ENCODE results near the gene ZNF219. TPM values are rescaled to one million over a fixed set of nuclear protein-coding genes. Genes with fewer than 3 reads are reported as not detected.

ZNF219 gene
- total RNA-seq, 4 donors from 2014 or later: 68.4 to 135 (median 94.5) TPM

DNA sequence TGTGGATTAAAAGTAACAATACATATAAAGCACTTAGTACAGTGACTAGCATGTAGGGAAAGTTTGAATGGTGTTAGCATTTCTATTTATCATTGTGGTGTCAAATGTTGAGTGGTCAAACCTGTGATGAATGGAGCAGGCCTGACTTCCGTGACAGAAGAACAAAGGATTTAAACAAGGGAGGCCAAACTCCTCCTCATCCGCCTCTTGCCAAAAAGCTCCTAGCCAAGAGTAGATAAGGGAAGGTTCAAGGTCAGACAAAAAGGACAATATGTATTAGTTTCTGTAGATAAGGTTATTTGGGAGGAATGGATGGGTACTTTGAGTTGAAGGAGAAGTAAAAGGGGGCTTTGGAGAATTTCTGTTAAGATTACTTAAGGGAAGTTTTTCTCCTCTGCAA, 49.8 kb downstream of the ZNF219 start:
- no peak overlapping the region for H3K4me3 ChIP-seq
- in situ Hi-C loops (cut with MboI; ENCODE audit: low pct_ligation_motif_present in 1 of 4, low pct_unique_long_range_greater_than_20kb in 1 of 4, low sequenced_read_pairs in 3 of 4): no loop called here
- no peaks in the 10 kb centered on the region for H3K9me3 ChIP-seq
- no peaks in the 10 kb centered on the region for H3K36me3 ChIP-seq
- DNase-seq: no peak
- 81 to 86% methylated on average over 1 to 2 of the region's 2 CpGs for WGBS, 2 donors (ENCODE audit: low coverage in 1 of 2)
- intact Hi-C loops (cut with DNase I; ENCODE audit: low total_unique reads): no loop called here
- H3K27ac ChIP-seq: no peak overlapping the region
- peaks cover under 1 to 15% (median 6%) of the 10 kb centered on the region in 4 donors for H3K4me1 ChIP-seq
- TF ChIP-seq POLR2AphosphoS5 (IDR thresholded peaks at IDR 0.05) (no peak), POLR2A (IDR thresholded peaks at IDR 0.05) (no peak), EP300 (IDR thresholded peaks at IDR 0.05; ENCODE audit: low read depth) (no peak)
- TF ChIP-seq, protein P1, sequence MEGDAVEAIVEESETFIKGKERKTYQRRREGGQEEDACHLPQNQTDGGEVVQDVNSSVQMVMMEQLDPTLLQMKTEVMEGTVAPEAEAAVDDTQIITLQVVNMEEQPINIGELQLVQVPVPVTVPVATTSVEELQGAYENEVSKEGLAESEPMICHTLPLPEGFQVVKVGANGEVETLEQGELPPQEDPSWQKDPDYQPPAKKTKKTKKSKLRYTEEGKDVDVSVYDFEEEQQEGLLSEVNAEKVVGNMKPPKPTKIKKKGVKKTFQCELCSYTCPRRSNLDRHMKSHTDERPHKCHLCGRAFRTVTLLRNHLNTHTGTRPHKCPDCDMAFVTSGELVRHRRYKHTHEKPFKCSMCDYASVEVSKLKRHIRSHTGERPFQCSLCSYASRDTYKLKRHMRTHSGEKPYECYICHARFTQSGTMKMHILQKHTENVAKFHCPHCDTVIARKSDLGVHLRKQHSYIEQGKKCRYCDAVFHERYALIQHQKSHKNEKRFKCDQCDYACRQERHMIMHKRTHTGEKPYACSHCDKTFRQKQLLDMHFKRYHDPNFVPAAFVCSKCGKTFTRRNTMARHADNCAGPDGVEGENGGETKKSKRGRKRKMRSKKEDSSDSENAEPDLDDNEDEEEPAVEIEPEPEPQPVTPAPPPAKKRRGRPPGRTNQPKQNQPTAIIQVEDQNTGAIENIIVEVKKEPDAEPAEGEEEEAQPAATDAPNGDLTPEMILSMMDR (IDR thresholded peaks at IDR 0.05): no peak
- no peaks in the 10 kb centered on the region for H3K27me3 ChIP-seq

DNA sequence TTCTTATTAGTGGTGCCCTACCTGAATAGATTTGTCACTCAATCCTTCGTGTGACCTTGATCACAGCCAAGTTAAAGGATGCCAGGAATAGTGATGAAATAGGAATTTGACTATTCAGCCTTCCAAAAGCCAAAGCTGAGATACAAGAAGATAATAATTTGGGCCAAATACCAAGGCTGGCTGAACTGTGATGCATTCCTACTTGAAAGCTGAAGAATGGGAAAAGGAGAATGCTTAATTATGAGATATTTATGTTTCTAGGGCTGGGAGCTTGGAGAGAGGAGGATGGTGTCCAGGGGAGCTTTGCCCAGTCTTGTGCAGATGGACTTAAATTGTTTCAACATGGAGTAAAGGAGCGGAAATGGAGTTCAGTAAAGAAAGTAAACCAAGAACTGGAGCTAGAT, 51.1 kb downstream of the ZNF219 start:
- no peaks in the 10 kb centered on the region for H3K36me3 ChIP-seq
- in situ Hi-C loops (cut with MboI; ENCODE audit: low pct_ligation_motif_present in 1 of 4, low pct_unique_long_range_greater_than_20kb in 1 of 4, low sequenced_read_pairs in 3 of 4): no loop called here
- WGBS, 2 donors (ENCODE audit: low coverage in 1 of 2): 57 to 79% methylated on average over 2 of the region's 2 CpGs
- no peak overlapping the region for H3K27ac ChIP-seq
- no peak for TF ChIP-seq POLR2AphosphoS5 (IDR thresholded peaks at IDR 0.05)
- TF ChIP-seq, protein P1 (IDR thresholded peaks at IDR 0.05): no peak
- no peak for TF ChIP-seq EP300 (IDR thresholded peaks at IDR 0.05; ENCODE audit: low read depth)
- TF ChIP-seq POLR2A (IDR thresholded peaks at IDR 0.05): no peak
- no peaks in the 10 kb centered on the region for H3K9me3 ChIP-seq
- no peaks in the 10 kb centered on the region for H3K27me3 ChIP-seq
- peaks cover 10 to 22% (median 12%) of the 10 kb centered on the region in 4 donors for H3K4me1 ChIP-seq
- H3K4me3 ChIP-seq: no peak overlapping the region
- intact Hi-C loops (cut with DNase I; ENCODE audit: low total_unique reads): loop anchor here (1.0 kb wide), 1 partner anchor 21 kb away; no protein-coding TSS in a partner anchor
- DNase-seq: no peak

DNA sequence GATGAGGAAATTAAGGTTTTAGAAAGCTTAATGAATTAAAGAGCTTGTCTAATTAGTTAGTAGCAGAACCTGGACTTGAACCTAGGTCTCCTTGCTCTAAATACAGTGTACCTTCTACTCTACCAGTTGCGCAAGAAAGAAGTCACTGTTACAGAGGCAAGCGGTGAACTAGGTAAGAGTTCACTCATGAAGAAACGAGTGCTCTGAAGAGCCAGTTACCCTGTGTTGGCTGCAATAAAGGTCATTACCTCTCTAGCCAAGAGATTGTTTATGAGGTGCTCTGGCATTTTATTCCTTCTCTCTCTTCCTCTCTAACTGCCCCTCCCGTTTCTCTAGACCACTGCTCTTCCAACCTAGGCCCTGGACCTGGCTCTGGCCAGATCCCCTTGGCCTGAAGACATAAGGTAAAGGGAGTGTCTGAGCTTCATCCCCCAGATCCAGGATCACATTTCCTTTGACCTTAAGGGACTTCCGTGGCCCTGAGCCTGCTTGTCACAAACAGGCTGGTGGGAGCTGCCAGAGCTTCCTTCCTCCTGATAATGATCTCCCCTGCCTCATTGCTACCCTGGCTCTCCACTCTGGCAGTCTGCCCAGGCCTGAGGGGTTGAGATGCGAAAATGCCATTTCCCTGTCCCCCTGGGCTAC, 54.4 kb downstream of the ZNF219 start:
- DNase-seq: peak; percentile 37
- 29 to 50% methylated on average over 1 to 6 of the region's 6 CpGs for WGBS, 2 donors (ENCODE audit: low coverage in 1 of 2)
- Histone ChIP-seq H3K27ac (peak overlapping the region; percentile 37 to 71 (median 56)), H3K4me1 (peaks cover 18 to 32% (median 21%) of the 10 kb centered on the region in 4 donors), H3K27me3 (no peaks in the 10 kb centered on the region), H3K36me3 (no peaks in the 10 kb centered on the region), H3K9me3 (no peaks in the 10 kb centered on the region), H3K4me3 (no peak overlapping the region)
- peak in 1 of 3 donors; percentile 40 for TF ChIP-seq POLR2AphosphoS5 (IDR thresholded peaks at IDR 0.05)
- TF ChIP-seq EP300 (IDR thresholded peaks at IDR 0.05; ENCODE audit: low read depth): no peak
- intact Hi-C loops (cut with DNase I; ENCODE audit: low total_unique reads): no loop called here
- in situ Hi-C loops (cut with MboI; ENCODE audit: low pct_ligation_motif_present in 1 of 4, low pct_unique_long_range_greater_than_20kb in 1 of 4, low sequenced_read_pairs in 3 of 4): no loop called here

DNA sequence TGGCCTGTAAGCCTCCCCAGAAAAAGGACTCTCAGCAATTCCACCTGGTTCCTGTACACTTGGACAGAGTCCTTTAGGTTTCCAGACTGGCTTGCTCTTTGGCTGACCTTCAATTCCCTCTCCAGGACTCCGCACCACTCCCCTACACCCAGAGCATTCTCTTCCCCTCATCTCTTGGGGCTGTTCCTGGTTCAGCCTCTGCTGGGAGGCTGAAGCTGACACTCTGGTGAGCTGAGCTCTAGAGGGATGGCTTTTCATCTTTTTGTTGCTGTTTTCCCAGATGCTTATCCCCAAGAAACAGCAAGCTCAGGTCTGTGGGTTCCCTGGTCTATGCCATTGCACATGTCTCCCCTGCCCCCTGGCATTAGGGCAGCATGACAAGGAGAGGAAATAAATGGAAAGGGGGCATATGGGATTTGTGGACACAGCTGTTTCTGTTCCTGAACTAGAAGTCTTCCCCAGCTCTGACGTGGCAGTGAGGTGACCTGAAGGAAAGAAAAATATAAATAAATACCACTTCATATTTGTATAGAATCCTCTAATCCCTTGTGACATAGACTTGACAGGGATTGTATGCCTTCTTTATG, 55.0 kb downstream of the ZNF219 start:
- Histone ChIP-seq H3K27ac (peak overlapping the region; percentile 37 to 71 (median 56)), H3K9me3 (no peaks in the 10 kb centered on the region), H3K4me1 (peaks cover 22 to 38% (median 27%) of the 10 kb centered on the region in 4 donors), H3K4me3 (no peak overlapping the region), H3K27me3 (no peaks in the 10 kb centered on the region), H3K36me3 (no peaks in the 10 kb centered on the region)
- no peak for TF ChIP-seq EP300 (IDR thresholded peaks at IDR 0.05; ENCODE audit: low read depth)
- no peak for TF ChIP-seq POLR2A (IDR thresholded peaks at IDR 0.05)
- TF ChIP-seq POLR2AphosphoS5 (IDR thresholded peaks at IDR 0.05): no peak
- TF ChIP-seq, protein P1 (IDR thresholded peaks at IDR 0.05): no peak
- in situ Hi-C loops (cut with MboI; ENCODE audit: low pct_ligation_motif_present in 1 of 4, low pct_unique_long_range_greater_than_20kb in 1 of 4, low sequenced_read_pairs in 3 of 4): no loop called here
- 32 to 54% methylated on average over 2 of the region's 2 CpGs for WGBS, 2 donors (ENCODE audit: low coverage in 1 of 2)
- no peak for DNase-seq
- intact Hi-C loops (cut with DNase I; ENCODE audit: low total_unique reads): no loop called here
